Colonic mucosa (tissue), 4 donors: Measurements from ENCODE around the gene KLHL40. TPM values are rescaled to one million over a fixed set of nuclear protein-coding genes. Genes with fewer than 3 reads are reported as not detected.
A peak's percentile ranks its signal among the peaks of the same experiment; 100 is the strongest.

Source experiments
- DNase-seq: peaks from one replicate; pipeline ENCODE4 v3.0.0-alpha.2; 2020
- H3K27ac ChIP-seq: fragments of 200-600 bp; one replicate; pipeline ENCODE4 v1.8.0; 2021
- H3K27me3 ChIP-seq: fragments of 200-600 bp; one replicate; pipeline ENCODE4 v1.8.0; 2021
- H3K36me3 ChIP-seq: fragments of 200-600 bp; one replicate; pipeline ENCODE4 v1.8.0; 2021
- H3K4me1 ChIP-seq: fragments of 200-600 bp; one replicate; pipeline ENCODE4 v1.8.0; 2021; ENCODE audit warnings: mild to moderate bottlenecking
- H3K4me3 ChIP-seq: fragments of 200-600 bp; one replicate; pipeline ENCODE4 v1.8.0; 2021
- H3K9ac ChIP-seq, 2 donors: one replicate each; pipeline ENCODE4 v1.7.0; 2013; ENCODE audit warnings: control low read depth in 2 of 2, low read depth in 2 of 2, low read length in 2 of 2
- H3K9me3 ChIP-seq: fragments of 200-600 bp; one replicate; pipeline ENCODE4 v1.8.0; 2021
- intact Hi-C: fragments of 100-400 bp; cut with DNase I; formaldehyde crosslinking; loops from one replicate; pipeline ENCODE4 v1.14.1; 2022
- total RNA-seq, 2 donors: library from RNA; stranded (reverse); fragmentation: NEBNext Ultra II Directional in 1 of 2; extraction: Animal tissue kit (Norgen Biotek cat#: 25700) in 1 of 2; gene quantifications; one replicate each; pipeline ENCODE4 v1.2.1, GENCODE V29; 2021
- TF ChIP-seq, protein P1 (sequence below): fragments of 200-600 bp; IDR thresholded peaks from one replicate; pipeline ENCODE4 v1.8.0; 2022; ENCODE audit warnings: antibody characterized with exemption, mild to moderate bottlenecking
- donor health status: healthy.
- donor health status: DM: no; HTN: no; CAD: no.
- donor health status: DM: no; HTN: no; CAD: no.

KLHL40 gene
- total RNA-seq, 2 donors from 2014 or later, result not detected

DNA sequence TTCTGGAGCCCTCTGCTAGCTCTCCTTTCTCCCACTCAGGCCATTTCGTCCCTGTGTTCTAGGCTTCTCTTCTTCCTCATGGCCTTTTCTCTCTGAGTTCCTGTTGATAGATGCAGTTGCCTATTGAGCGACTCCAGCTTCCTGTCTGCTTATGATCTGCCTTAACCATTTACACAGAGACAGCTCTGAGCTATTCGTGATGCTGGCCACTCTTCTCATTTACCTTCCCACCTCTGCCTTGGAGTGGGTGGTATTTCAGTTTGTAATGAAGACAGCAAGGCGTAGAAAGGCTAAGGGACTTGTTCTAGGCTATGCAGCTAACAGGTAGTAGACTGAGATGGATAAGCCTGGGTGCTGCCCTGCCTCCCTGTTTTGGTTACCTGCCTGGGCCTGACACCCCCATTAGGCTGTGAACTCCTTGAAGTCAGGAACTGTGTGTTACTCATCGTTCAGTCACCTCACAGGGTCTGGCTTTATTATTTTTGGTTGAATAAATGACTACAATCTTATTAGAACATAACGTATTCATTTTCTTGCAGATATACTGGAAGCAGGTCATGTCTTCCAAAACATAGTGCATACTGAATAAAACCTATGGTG is 44.5 kb upstream of the KLHL40 start:
- Histone ChIP-seq H3K36me3 (peaks cover 10% of the 10 kb centered on the region), H3K27ac (no peak overlapping the region)

DNA sequence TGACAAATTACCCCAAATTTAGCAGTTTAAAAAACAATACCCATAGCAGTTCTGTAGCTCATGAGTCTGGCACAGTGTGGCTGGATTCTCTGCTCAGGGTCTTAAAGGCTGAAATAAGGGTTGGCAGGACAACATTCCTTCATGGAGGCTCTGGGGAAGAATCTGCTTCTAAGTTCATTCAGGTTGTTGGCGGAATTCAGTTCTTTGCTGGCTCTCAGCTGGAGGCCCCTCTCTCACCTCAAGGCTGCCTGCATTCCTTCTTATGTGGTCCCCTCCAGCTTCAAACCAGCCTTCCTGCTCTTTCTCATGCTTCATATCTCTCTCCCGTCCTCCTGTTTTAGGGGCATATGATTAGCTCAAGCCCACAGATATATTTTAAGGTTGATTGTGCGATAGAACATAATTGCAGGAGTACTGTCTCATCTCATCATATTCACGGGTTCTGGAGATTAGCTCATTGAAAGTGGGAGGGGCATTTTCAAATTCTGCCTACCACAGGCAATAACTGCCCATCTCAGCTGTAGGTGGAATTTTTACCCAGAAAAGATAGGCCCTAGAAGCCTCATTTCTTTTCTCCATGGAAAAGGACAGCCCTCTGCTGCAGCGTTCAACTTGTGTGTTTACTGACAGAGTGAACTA is 37.4 kb upstream of the KLHL40 start:
- intact Hi-C loops, result no loop called here
- Histone ChIP-seq H3K36me3 (no peaks in the 10 kb centered on the region), H3K9me3 (no peaks in the 10 kb centered on the region), H3K4me3 (no peak overlapping the region), H3K27me3 (no peaks in the 10 kb centered on the region), H3K4me1 (no peaks in the 10 kb centered on the region), H3K9ac (no peak overlapping the region), H3K27ac (no peak overlapping the region)
- TF ChIP-seq, protein P1, sequence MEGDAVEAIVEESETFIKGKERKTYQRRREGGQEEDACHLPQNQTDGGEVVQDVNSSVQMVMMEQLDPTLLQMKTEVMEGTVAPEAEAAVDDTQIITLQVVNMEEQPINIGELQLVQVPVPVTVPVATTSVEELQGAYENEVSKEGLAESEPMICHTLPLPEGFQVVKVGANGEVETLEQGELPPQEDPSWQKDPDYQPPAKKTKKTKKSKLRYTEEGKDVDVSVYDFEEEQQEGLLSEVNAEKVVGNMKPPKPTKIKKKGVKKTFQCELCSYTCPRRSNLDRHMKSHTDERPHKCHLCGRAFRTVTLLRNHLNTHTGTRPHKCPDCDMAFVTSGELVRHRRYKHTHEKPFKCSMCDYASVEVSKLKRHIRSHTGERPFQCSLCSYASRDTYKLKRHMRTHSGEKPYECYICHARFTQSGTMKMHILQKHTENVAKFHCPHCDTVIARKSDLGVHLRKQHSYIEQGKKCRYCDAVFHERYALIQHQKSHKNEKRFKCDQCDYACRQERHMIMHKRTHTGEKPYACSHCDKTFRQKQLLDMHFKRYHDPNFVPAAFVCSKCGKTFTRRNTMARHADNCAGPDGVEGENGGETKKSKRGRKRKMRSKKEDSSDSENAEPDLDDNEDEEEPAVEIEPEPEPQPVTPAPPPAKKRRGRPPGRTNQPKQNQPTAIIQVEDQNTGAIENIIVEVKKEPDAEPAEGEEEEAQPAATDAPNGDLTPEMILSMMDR, result no peak
- DNase-seq, result no peak

More for the DNA sequence above, 44.5 kb upstream of the KLHL40 start:
- Histone ChIP-seq H3K9me3 (no peaks in the 10 kb centered on the region), H3K4me1 (no peaks in the 10 kb centered on the region), H3K27me3 (no peaks in the 10 kb centered on the region), H3K4me3 (no peak overlapping the region), H3K9ac (no peak overlapping the region)
- intact Hi-C loops, result no loop called here
- no peak for DNase-seq
- TF ChIP-seq, protein P1, result no peak

DNA sequence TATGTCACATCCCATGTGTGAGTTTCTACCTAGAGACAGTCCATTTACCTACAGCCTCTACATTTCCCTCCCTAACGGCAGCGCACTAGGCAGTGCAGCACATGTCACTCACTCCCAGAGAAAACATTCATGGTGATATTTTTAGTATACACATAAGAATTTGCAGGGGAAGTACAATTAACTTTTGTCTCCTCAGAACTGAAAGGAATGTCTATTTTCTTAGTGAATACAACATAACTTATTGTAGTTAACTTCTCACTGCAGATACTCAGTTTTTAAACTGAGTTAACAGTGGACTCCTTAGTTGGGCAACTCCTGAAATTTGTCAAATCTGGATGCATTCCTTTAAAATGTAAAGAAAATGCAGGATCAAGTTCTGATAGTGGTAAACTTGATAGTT is 36.3 kb upstream of the KLHL40 start:
- intact Hi-C loops, result no loop called here
- Histone ChIP-seq H3K36me3 (no peaks in the 10 kb centered on the region), H3K27ac (no peak overlapping the region), H3K4me1 (no peaks in the 10 kb centered on the region), H3K9ac (no peak overlapping the region), H3K27me3 (no peaks in the 10 kb centered on the region), H3K9me3 (no peaks in the 10 kb centered on the region), H3K4me3 (no peak overlapping the region)
- no peak for DNase-seq
- TF ChIP-seq, protein P1, result no peak

DNA sequence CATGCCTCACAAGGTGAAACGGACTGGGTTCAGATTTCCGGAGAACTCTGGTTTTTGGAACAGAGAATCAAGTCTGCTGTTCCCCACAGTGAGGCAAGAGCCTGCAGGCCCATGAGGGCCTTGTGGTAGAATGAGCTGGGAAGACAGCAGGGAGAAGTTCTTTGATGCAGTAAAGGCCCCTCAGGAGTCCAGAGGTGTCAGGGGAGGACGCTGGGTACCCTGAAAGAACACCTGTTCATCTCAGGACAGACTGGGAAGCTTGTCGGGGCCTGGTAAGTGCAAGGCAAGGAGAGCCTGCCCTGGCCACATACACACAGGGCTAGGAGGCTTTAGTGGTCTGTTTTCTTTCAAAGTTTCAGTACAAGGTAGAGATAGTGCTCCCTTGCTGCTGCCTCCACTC is 35.6 kb upstream of the KLHL40 start:
- no peaks in the 10 kb centered on the region for H3K4me1 ChIP-seq
- no peak overlapping the region for H3K4me3 ChIP-seq
- no peak overlapping the region for H3K9ac ChIP-seq
- no peak overlapping the region for H3K27ac ChIP-seq
- H3K36me3 ChIP-seq, result no peaks in the 10 kb centered on the region
- no peaks in the 10 kb centered on the region for H3K9me3 ChIP-seq
- intact Hi-C loops, result no loop called here
- TF ChIP-seq, protein P1, result no peak
- DNase-seq, result no peak
- no peaks in the 10 kb centered on the region for H3K27me3 ChIP-seq

DNA sequence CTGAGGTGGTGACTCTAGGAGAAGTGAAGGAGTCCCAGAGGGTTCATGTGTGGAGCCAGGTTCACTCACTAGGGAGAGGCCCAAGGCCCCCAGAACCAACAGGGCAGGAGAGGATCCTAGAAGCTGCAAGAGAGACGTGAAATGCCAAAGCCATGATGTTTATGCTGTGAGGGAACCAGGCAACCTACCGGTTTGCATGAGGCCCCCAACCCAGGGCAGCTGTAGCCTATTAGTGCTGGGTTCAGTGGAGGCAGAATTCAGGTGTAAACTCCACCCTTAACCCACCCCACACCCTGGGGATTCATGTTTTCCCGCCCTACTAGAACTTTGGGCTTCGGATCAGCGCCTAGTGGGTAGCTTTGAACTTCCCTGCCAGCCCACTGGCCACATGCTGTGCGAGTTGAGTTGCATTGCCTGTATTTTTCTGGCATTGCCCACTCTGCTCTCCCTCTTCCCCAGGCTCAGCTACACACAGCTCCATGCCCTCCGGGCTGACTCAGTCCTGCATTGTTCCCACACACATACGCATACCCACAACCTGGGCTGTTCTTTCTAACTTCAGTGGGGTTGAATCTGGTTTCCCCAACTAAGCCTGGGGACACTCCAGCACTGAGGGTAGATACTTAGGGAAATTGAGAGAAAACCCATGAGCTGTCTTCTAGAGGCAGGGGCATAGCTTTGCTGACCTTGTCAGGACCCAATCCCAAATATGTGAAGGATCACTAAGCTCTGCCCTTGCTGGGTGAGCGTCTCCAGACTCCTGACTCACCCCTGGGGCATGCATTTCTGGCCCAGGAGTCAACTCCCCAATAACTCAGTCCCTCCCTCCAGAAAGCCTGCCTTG is 33.9 kb upstream of the KLHL40 start:
- TF ChIP-seq, protein P1, result no peak
- no peaks in the 10 kb centered on the region for H3K4me1 ChIP-seq
- intact Hi-C loops, result no loop called here
- no peak for DNase-seq
- no peaks in the 10 kb centered on the region for H3K9me3 ChIP-seq
- H3K9ac ChIP-seq, result peak overlapping the region in 1 of 2 donors; percentile 19
- H3K4me3 ChIP-seq, result no peak overlapping the region
- H3K27me3 ChIP-seq, result no peaks in the 10 kb centered on the region
- no peak overlapping the region for H3K27ac ChIP-seq
- no peaks in the 10 kb centered on the region for H3K36me3 ChIP-seq
